ENCODE data around the gene TEDC1.
A peak's percentile ranks its signal among the peaks of the same experiment; 100 is the strongest.

Gene TEDC1

DNA sequence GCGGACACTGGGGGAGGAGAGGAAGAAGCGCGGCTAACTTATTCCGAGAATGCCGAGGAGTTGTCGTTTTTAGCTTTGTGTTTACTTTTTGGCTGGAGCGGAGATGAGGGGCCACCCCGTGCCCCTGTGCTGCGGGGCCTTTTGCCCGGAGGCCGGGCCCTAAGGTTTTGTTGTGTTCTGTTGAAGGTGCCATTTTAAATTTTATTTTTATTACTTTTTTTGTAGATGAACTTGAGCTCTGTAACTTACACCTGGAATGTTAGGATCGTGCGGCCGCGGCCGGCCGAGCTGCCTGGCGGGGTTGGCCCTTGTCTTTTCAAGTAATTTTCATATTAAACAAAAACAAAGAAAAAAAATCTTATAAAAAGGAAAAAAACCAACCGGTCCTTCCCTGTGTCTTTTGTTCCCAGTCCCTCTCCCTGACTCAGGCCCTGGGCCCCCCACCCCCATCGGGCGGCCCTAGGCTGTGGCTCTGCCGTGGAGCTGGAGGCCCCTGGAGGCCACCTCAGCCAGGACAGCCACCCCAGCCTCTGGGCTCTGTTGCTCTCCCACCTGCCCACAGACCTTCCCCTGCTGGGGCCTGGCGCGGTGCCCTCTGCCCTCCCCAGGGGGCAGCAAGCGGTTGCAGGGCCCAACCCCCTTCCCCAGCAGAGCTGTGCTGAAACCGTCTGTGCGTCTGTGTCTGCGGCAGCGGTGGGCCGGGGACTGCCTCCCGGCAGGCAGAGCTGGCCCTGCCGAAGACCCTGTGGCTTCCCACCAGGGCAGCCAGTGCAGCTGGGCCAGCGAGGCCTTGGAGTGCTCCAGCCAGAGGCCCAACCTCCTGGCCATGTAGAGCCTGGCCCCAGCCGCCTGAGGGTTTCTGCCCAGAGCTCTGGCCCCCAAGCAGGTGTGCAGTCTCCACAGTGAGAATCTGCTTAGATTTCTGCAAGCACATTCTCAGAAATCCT is 20.4 kb upstream of the TEDC1 start:
- H3K4me1 ChIP-seq (ENCODE audit: control insufficient read depth, insufficient read depth, low read length) = peaks cover 34% of the 10 kb centered on the region
- H3K27me3 ChIP-seq (ENCODE audit: control insufficient read depth, insufficient read depth, low read length) = no peaks in the 10 kb centered on the region

DNA sequence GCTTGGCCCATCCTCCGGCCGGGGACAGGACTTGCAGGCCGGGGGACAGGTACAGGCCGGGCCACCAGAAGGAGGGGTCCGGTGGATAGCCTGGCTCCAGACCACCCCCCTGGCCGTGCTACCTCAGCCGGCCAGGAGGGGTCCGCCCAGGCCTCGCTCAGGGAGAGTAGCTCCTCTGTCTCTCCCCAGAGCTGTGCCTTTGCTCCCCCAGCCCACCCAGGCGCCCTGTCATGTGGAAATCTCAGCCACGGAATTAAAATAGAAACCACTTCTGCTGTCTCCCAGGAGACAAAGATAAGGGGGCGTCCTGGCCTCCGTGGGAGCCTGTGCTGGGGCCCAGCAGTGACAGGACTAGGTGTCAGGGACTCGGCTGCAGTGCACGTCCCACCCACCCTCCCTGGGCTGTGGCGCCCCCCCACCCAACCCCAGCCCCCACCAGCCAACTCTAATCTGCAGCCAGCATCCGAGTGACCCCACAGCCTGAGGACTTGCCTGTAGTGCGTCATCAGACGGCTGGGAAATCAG is 19.7 kb upstream of the TEDC1 start:
- Histone ChIP-seq H3K9ac (ENCODE audit: low read depth, low read length) (no peak overlapping the region), H3K27me3 (ENCODE audit: control insufficient read depth, insufficient read depth, low read length) (no peaks in the 10 kb centered on the region), H3K4me2 (ENCODE audit: low read length) (no peak overlapping the region), H3K4me1 (ENCODE audit: control insufficient read depth, insufficient read depth, low read length) (peaks cover 37% of the 10 kb centered on the region), H3K9me3 (replicated peaks; ENCODE audit: low read length) (no peaks in the 10 kb centered on the region), H3K4me3 (ENCODE audit: low read length) (no peak overlapping the region), H3K36me3 (ENCODE audit: insufficient read depth, low read length) (peaks cover 23% of the 10 kb centered on the region)

More for the DNA sequence above, 20.4 kb upstream of the TEDC1 start:
- no peaks in the 10 kb centered on the region for H3K9me3 ChIP-seq (replicated peaks; ENCODE audit: low read length)
- no peak overlapping the region for H3K4me2 ChIP-seq (ENCODE audit: low read length)
- H3K4me3 ChIP-seq (ENCODE audit: low read length) = no peak overlapping the region
- H3K9ac ChIP-seq (ENCODE audit: low read depth, low read length) = no peak overlapping the region
- peaks cover 23% of the 10 kb centered on the region for H3K36me3 ChIP-seq (ENCODE audit: insufficient read depth, low read length)

DNA sequence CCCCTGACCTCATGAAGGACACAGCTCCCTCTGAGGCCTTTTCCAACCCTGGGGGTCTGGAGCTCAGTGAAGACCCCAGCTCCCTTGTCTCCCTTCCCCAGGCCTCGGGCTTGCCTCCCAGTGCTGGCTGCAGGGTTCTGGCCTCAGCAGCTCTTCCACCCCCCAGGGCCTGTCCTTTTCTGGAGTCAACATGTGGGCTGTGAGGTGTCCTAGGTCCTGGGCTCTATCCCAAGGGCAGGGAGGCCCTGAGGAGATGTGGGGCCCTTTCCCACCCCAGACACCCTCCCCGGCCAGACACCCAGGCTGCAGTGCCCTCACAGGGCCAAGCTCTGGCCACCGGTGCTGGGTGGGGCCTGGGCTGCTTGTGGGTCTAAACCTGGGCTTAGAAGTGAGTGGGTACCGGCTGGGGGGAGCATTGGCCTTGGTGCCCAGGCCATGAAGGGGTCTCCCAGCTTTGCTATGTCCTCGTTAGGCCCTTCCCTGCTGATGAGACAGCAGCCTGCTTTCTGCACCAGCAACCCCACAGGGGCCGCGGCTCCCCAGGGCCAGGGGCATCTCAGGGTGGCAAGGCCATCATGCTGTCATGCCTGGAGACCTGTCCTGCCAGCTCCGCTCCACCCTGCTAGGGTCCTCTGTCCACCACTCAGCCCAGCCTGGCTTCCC is 19.1 kb upstream of the TEDC1 start:
- peaks cover 43% of the 10 kb centered on the region for H3K4me1 ChIP-seq (ENCODE audit: control insufficient read depth, insufficient read depth, low read length)
- no peak overlapping the region for H3K4me3 ChIP-seq (ENCODE audit: low read length)
- no peaks in the 10 kb centered on the region for H3K9me3 ChIP-seq (replicated peaks; ENCODE audit: low read length)
- H3K27me3 ChIP-seq (ENCODE audit: control insufficient read depth, insufficient read depth, low read length) = no peaks in the 10 kb centered on the region
- no peak overlapping the region for H3K9ac ChIP-seq (ENCODE audit: low read depth, low read length)
- H3K36me3 ChIP-seq (ENCODE audit: insufficient read depth, low read length) = peaks cover 19% of the 10 kb centered on the region
- no peak overlapping the region for H3K4me2 ChIP-seq (ENCODE audit: low read length)

DNA sequence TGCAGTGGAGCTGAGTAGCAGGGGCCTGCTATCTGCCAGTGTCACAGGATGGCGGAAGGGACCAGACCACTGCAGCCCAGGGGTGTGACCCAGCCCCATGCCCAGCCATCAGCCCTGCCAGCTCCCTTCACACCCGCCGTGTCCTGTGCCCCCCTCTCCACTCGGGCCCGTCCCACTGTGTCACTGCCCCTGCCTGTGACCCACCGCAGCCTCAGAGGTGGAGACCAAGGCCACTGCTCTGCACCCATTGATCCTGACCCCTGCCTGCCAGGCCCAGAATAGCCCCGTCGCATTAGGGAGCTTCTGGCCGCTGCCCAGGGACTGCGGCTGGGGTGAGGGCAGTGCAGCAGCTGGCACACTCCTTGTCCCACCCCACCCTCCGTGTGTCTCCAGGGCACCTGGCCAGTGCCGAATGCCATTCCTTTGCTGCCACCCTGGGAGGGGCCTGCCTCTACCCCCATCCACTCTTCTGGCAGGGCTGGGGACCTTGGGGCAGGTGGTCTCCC is 18.5 kb upstream of the TEDC1 start:
- H3K4me1 ChIP-seq (ENCODE audit: control insufficient read depth, insufficient read depth, low read length) = peaks cover 48% of the 10 kb centered on the region
- H3K36me3 ChIP-seq (ENCODE audit: insufficient read depth, low read length) = peaks cover 15% of the 10 kb centered on the region
- no peak overlapping the region for H3K4me3 ChIP-seq (ENCODE audit: low read length)
- no peak overlapping the region for H3K9ac ChIP-seq (ENCODE audit: low read depth, low read length)
- H3K4me2 ChIP-seq (ENCODE audit: low read length) = no peak overlapping the region
- no peaks in the 10 kb centered on the region for H3K27me3 ChIP-seq (ENCODE audit: control insufficient read depth, insufficient read depth, low read length)
- no peaks in the 10 kb centered on the region for H3K9me3 ChIP-seq (replicated peaks; ENCODE audit: low read length)

DNA sequence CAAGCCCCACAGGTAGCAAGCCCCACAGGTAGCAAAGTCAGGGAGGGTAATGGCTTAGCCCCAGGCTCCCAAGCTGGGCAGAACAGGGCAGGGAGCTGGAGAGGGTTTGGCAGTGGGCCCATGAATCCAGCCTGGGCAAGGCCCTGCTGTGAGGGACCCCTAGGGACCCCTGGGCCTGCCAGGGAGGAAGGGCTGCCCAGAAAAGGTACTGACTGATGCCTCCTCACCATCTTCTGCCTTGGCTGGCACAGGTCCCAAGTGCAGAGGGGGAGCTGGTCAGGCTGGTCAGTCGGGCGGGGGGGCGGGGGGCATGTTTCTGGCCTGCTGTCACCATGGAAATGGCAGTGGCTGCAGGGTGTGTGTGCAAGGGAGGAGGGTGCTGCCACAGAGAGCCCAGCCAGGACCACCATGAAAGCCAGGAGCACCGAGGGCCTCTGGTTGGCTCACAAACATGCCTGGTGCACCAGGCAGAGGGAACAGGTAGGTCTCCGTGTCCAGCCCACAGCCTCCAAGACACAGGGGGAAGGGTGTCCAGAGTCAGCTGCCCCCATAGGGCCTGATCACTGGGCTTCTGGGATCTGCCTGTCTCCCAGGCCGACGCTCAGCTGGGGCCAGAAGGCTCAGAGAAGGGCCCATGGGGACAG is 17.9 kb upstream of the TEDC1 start:
- Histone ChIP-seq H3K4me1 (ENCODE audit: control insufficient read depth, insufficient read depth, low read length) (peaks cover 48% of the 10 kb centered on the region), H3K27me3 (ENCODE audit: control insufficient read depth, insufficient read depth, low read length) (no peaks in the 10 kb centered on the region), H3K4me3 (ENCODE audit: low read length) (peak overlapping the region; percentile 95), H3K9ac (ENCODE audit: low read depth, low read length) (peak overlapping the region; percentile 26), H3K9me3 (replicated peaks; ENCODE audit: low read length) (no peaks in the 10 kb centered on the region), H3K4me2 (ENCODE audit: low read length) (peak overlapping the region; percentile 90), H3K36me3 (ENCODE audit: insufficient read depth, low read length) (peaks cover 9% of the 10 kb centered on the region)

DNA sequence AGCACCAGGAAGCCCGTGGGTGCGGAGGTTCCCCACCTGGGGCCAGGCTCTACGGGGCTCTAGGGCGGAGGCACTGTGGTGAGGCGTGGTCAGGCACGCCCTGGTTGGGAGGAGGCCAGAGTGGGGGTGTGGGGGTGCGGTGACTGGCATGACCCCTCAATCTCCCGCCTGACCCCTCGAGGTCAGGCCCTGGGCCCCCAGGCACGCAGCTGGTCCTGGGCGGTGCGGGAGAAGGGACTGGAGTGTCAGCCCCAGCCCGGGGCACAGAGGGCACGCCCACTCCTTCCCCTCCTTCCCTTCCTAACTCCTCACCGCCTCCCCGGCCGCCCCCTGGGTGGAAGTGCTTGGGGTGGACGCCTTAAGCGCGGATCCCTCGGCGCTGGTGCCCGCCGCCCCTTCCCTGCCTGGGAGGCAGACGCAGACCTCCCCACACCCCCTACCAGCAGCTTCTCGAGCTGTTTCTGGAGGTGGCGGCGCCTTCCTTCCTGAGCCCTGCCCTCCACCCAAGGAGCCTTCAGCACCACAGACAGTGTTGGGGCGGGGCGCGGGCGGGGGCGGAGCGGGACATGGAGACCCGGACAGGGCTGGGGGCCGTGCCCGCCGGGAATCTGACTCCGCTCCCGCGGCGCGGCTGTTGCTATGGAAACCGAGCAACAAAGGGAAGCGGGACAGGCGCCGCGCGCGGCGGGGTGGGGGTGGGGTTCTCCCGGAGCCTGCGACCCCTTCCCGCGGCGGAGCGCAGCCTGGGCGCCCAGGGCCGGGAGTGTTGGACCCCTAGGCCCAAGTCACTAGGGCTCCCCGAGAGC is 17.2 kb upstream of the TEDC1 start:
- H3K4me1 ChIP-seq (ENCODE audit: control insufficient read depth, insufficient read depth, low read length) = peaks cover 42% of the 10 kb centered on the region
- H3K36me3 ChIP-seq (ENCODE audit: insufficient read depth, low read length) = peaks cover 5% of the 10 kb centered on the region
- peak overlapping the region; percentile 95 for H3K4me3 ChIP-seq (ENCODE audit: low read length)
- H3K9me3 ChIP-seq (replicated peaks; ENCODE audit: low read length) = no peaks in the 10 kb centered on the region
- no peaks in the 10 kb centered on the region for H3K27me3 ChIP-seq (ENCODE audit: control insufficient read depth, insufficient read depth, low read length)
- H3K9ac ChIP-seq (ENCODE audit: low read depth, low read length) = peak overlapping the region; percentile 80
- peak overlapping the region; percentile 90 for H3K4me2 ChIP-seq (ENCODE audit: low read length)

DNA sequence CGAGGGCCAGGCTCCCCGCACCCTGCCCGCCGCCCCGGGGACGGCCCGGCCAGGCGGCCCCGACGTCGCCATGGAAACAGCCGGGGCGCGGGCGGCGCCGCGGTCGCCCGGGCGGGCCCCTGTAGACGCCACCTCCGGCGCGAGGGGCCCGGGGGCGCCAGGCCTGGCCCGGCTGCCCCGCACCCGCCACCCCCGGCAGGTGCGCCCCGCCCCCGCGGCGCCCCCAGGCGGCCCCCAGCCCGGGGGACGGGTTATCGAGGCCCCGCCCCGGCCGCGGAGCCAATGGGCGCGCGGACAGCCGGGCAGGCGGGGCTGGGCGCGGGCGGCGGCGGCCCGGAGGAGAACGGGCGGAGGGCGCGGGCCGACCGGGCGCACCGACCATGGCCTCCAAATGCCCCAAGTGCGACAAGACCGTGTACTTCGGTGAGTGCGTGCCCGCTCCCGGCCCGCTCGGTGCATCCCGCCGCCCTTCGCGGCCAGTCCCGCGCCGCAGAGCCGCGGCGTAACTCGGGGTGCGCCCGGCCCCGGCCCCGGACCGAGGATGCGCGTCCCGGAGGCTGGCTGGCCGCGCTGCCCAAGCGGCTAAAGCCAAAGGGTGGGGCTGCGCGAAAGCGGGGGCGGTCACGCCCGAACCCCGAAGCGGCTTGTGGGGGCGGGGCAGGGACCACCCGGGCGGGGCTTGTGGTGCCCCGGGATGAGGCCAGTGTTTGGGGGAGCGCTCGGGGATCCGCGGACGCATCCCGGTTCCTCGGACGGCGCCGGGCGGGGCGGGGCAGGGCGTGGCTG is 16.4 kb upstream of the TEDC1 start, which contains the start of gene CRIP2:
Gene CRIP2 (plus strand): TSS at position 339 of the 786 bp plus-strand sequence. CDS start 42 bp downstream, at position 381.
- H3K9me3 ChIP-seq (replicated peaks; ENCODE audit: low read length) = no peaks in the 10 kb centered on the region
- H3K4me2 ChIP-seq (ENCODE audit: low read length) = peak within 1 kb of the TSS; percentile 90
- H3K36me3 ChIP-seq (ENCODE audit: insufficient read depth, low read length) = peaks cover 5% of the 10 kb centered on the region
- H3K4me1 ChIP-seq (ENCODE audit: control insufficient read depth, insufficient read depth, low read length) = peaks cover 42% of the 10 kb centered on the region
- peak within 1 kb of the TSS; percentile 95 for H3K4me3 ChIP-seq (ENCODE audit: low read length)
- peak within 1 kb of the TSS; percentile 86 for H3K9ac ChIP-seq (ENCODE audit: low read depth, low read length)
- H3K27me3 ChIP-seq (ENCODE audit: control insufficient read depth, insufficient read depth, low read length) = no peaks in the 10 kb centered on the region

DNA sequence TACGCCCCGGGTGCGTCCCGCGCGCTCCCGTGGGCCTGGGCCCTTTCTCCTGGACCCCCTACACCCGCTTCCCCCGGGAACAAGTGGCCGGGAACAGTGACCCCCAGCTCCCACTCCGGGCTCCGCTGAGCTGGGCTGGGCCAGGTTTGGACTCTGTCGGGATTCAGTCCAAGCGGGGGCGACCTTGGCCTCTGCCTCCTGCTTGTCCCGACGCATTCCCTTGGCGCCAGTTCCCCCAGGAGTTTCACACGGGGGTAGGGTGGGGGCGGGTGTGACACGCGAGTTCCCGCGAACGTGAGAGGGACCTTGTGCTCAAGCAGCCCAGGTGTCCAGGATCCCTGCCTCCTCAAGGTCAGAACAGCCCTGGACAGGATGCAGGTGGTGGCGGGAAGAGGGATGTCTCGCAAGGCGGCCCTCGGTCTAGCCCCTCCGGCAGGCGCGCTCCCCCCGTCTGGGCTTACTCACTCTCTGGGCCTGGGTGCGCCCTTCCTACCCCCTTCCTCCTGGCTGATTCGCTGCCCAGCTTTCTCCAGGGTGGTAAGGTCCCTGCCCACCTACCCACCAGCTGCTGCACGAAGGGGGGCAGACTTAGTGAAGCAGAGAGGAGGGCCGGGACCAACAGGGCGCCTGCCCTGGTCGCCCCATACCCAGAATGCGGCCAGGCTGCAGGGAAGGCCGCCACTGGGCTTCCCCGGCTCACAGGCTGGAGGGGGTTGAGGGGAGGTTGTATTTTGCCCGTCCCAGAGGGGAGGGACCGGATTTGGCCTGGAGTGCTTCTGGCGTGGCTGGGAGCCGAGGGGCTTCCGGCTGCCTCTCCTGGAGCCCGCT is 15.6 kb upstream of the TEDC1 start:
- no peaks in the 10 kb centered on the region for H3K9me3 ChIP-seq (replicated peaks; ENCODE audit: low read length)
- H3K4me2 ChIP-seq (ENCODE audit: low read length) = peak overlapping the region; percentile 90
- no peaks in the 10 kb centered on the region for H3K27me3 ChIP-seq (ENCODE audit: control insufficient read depth, insufficient read depth, low read length)
- H3K9ac ChIP-seq (ENCODE audit: low read depth, low read length) = peak overlapping the region; percentile 86
- peaks cover 8% of the 10 kb centered on the region for H3K36me3 ChIP-seq (ENCODE audit: insufficient read depth, low read length)
- peaks cover 45% of the 10 kb centered on the region for H3K4me1 ChIP-seq (ENCODE audit: control insufficient read depth, insufficient read depth, low read length)
- H3K4me3 ChIP-seq (ENCODE audit: low read length) = peak overlapping the region; percentile 95

DNA sequence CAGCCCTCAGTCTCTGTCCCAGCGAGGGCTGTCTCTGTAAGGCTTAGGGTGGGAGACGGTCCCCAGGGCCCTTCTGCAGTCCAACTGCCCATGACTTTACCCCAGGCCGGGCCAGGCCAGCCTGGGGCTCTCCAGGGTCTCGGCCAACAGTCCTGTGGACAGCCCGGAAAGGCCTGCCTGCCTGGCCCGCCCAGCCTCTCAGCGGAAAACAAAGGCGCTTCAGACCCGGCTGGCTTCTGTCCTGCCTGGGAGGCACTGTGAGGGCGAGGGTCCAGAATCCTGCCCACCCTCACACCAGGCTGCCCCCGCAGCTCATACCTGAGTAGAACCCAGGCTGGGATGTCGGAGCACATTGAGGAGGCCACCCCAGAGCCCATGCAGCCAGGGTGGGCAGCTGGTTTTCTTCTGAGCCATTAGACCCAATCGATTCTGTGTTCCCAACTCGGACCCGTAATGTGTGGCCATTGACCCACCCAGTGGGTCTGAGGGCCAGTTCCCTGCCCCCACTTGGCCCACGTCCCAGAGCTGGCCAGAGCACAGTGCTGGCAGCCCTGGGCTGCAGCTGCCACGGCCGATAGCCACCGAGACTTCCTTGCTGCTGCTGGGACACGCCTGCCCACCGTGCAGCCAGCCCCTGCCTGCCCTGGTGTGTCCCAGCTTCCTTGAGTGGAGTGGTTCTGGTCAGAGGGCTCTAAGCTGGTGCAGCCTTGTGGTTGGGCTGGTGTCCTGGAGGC is 14.8 kb upstream of the TEDC1 start:
- H3K4me1 ChIP-seq (ENCODE audit: control insufficient read depth, insufficient read depth, low read length) = peaks cover 53% of the 10 kb centered on the region

More for the DNA sequence above, 14.8 kb upstream of the TEDC1 start:
- H3K9me3 ChIP-seq (replicated peaks; ENCODE audit: low read length) = no peaks in the 10 kb centered on the region
- H3K4me3 ChIP-seq (ENCODE audit: low read length) = peak overlapping the region; percentile 95
- peaks cover 8% of the 10 kb centered on the region for H3K36me3 ChIP-seq (ENCODE audit: insufficient read depth, low read length)
- H3K9ac ChIP-seq (ENCODE audit: low read depth, low read length) = peak overlapping the region; percentile 86
- H3K4me2 ChIP-seq (ENCODE audit: low read length) = peak overlapping the region; percentile 90
- no peaks in the 10 kb centered on the region for H3K27me3 ChIP-seq (ENCODE audit: control insufficient read depth, insufficient read depth, low read length)
